Measurements from ENCODE around the gene CEP83.
"Not testable (repeated sequence)": the region's sequence is repeated elsewhere in the genome, so short reads cannot be mapped to it uniquely, and the experiment has no call there.

Gene CEP83

GRCh38 chr12:94459728-94460615 lies at the start of gene CEP83:
TSS of gene CEP83 (minus strand) at chr12:94459867. CDS start at chr12:94412490, 47,377 bp downstream.
- DNase-seq: peak; percentile 90

GRCh38 chr12:94509317-94509716 lies 49.6 kb upstream of the CEP83 start:
- no peak for DNase-seq

GRCh38 chr12:94507455-94507854 lies 47.8 kb upstream of the CEP83 start:
- no peak for DNase-seq

- DNase-seq: no peak
These were observed 44.7 kb upstream of the CEP83 start for GRCh38 chr12:94504386-94504785.

GRCh38 chr12:94503619-94504018 lies 44.0 kb upstream of the CEP83 start:
- no peak for DNase-seq

- no peak for DNase-seq
These were observed 41.3 kb upstream of the CEP83 start for GRCh38 chr12:94500831-94501567.

GRCh38 chr12:94498698-94499097 lies 39.0 kb upstream of the CEP83 start:
- DNase-seq: no peak

- DNase-seq: no peak
These were observed 38.4 kb upstream of the CEP83 start for GRCh38 chr12:94498073-94498472.

- no peak for DNase-seq
These were observed 35.9 kb upstream of the CEP83 start for GRCh38 chr12:94495445-94496115.

GRCh38 chr12:94491489-94491888 lies 31.8 kb upstream of the CEP83 start:
- DNase-seq: no peak

- no peak for DNase-seq
These were observed 28.8 kb upstream of the CEP83 start for GRCh38 chr12:94488463-94488862.

GRCh38 chr12:94481734-94482133 lies 22.1 kb upstream of the CEP83 start:
- no peak for DNase-seq

- no peak for DNase-seq
These were observed 9.9 kb upstream of the CEP83 start for GRCh38 chr12:94469522-94469921.

- DNase-seq: no peak
These were observed 921 bp upstream of the CEP83 start for GRCh38 chr12:94460616-94460959.

- DNase-seq: peak; percentile 18
These were observed 565 bp downstream of the CEP83 start for GRCh38 chr12:94458877-94459727.

- no peak for DNase-seq
These were observed 2.4 kb downstream of the CEP83 start for GRCh38 chr12:94457311-94457710.

GRCh38 chr12:94454318-94454717 lies 5.3 kb downstream of the CEP83 start:
- not testable (repeated sequence) for DNase-seq

- no peak for DNase-seq
These were observed 14.0 kb downstream of the CEP83 start for GRCh38 chr12:94445662-94446061.

GRCh38 chr12:94437303-94437702 lies 22.4 kb downstream of the CEP83 start:
- no peak for DNase-seq

GRCh38 chr12:94435511-94435927 lies 24.1 kb downstream of the CEP83 start:
- no peak for DNase-seq

GRCh38 chr12:94434171-94434570 lies 25.5 kb downstream of the CEP83 start:
- DNase-seq: no peak

- no peak for DNase-seq
These were observed 25.9 kb downstream of the CEP83 start for GRCh38 chr12:94433744-94434143.

- DNase-seq: no peak
These were observed 29.4 kb downstream of the CEP83 start for GRCh38 chr12:94430304-94430703.
